GM12878 (cell line): ENCODE data around the gene KIRREL3. TPM values are rescaled to one million over a fixed set of nuclear protein-coding genes. Genes with fewer than 3 reads are reported as not detected.

Experiments
- ATAC-seq: fragments of 200-7000 bp; cut with Tn5 transposase; 3 replicates; pipeline ENCODE4 v1.9.1; 2020; ENCODE audit warnings: mild to moderate bottlenecking, moderate library complexity
- BruUV-seq: library from RNA; stranded (reverse); fragments of 400-500 nt; replicated peaks from 2 replicates; lab custom pipeline; 2021; lab: Mats Ljungman, UMichigan
- CTCF ChIA-PET: fragments of 300-600 bp; sonication (Branson Sonifier 250); formaldehyde crosslinking; extraction: SDS; loops from one replicate; lab custom pipeline; 2021; ENCODE audit warnings: inconsistent platforms; lab: Yijun Ruan, JAX
- POLR2A ChIA-PET: fragments of 350-600 bp; formaldehyde crosslinking; extraction: SDS; loops from one replicate; lab custom pipeline; 2021; ENCODE audit warnings: inconsistent platforms; lab: Charles Lee
- RAD21 ChIA-PET: fragments of 300-600 bp; sonication (Branson Sonifier 250); formaldehyde crosslinking; loops from one replicate; lab custom pipeline; 2023; ENCODE audit warnings: antibody characterized with exemption; ENCODE audit not compliant: unreplicated experiment; lab: Charles Lee
- SMC1A ChIA-PET: fragments of 300-600 bp; sonication (Branson Sonifier 250); formaldehyde crosslinking; loops from one replicate; lab custom pipeline; 2023; ENCODE audit not compliant: unreplicated experiment, uncharacterized antibody; lab: Charles Lee
- DNase-seq: peaks from one replicate; pipeline ENCODE4 v3.0.0-alpha.2; 2011; ENCODE audit warnings: low read depth, low spot score
- FAIRE-seq: peaks from 3 replicates; lab custom pipeline; 2011; peaks lifted over from hg19 to GRCh38; lab: Jason Lieb, UNC
- H2AFZ ChIP-seq: 2 replicates; pipeline ENCODE4 v1.6.0; 2011; ENCODE audit warnings: low read depth, low read length, control low read depth; ENCODE audit not compliant: control insufficient read depth
- H3K27ac ChIP-seq: 2 replicates; pipeline ENCODE4 v1.5.1; 2011; ENCODE audit warnings: control low read depth; ENCODE audit not compliant: control insufficient read depth, insufficient read depth
- H3K27me3 ChIP-seq, 2 experiments: replicated peaks in 1 of 2; 2 replicates each; pipeline versions ENCODE4 v1.6.0 to v1.6.1; 2011; ENCODE audit warnings: low read length in 1 of 2; ENCODE audit not compliant: control insufficient read depth in 2 of 2, insufficient read depth in 2 of 2
- H3K36me3 ChIP-seq, 2 experiments: 2 replicates each; pipeline ENCODE4 v1.5.1; 2011; ENCODE audit warnings: low read length in 1 of 2; ENCODE audit not compliant: control insufficient read depth in 2 of 2, insufficient read depth in 2 of 2
- H3K4me1 ChIP-seq: 2 replicates; pipeline ENCODE4 v1.6.1; 2011; ENCODE audit warnings: mild to moderate bottlenecking, low read length, moderate library complexity, mixed read lengths; ENCODE audit not compliant: control insufficient read depth, insufficient read depth
- H3K4me2 ChIP-seq: 2 replicates; pipeline ENCODE4 v1.6.0; 2011; ENCODE audit warnings: control low read depth; ENCODE audit not compliant: control insufficient read depth, insufficient read depth
- H3K4me3 ChIP-seq: fragments of 200-600 bp; sonication (generic); 2 replicates; pipeline ENCODE4 v1.5.1; 2016
- H3K79me2 ChIP-seq: 2 replicates; pipeline ENCODE4 v1.6.0; 2011; ENCODE audit warnings: low read length; ENCODE audit not compliant: control insufficient read depth, insufficient read depth
- H3K9ac ChIP-seq: 2 replicates; pipeline ENCODE4 v1.8.0; 2011; ENCODE audit warnings: low read length, control low read depth, mixed read lengths; ENCODE audit not compliant: control insufficient read depth, insufficient read depth
- H3K9me3 ChIP-seq: replicated peaks from 3 replicates; pipeline ENCODE4 v1.5.1; 2011; ENCODE audit warnings: mild to moderate bottlenecking, low read length; ENCODE audit not compliant: control insufficient read depth, insufficient read depth
- H4K20me1 ChIP-seq: 2 replicates; pipeline ENCODE4 v1.6.0; 2011; ENCODE audit not compliant: control insufficient read depth, insufficient read depth
- BCL11A ChIP-seq: IDR thresholded peaks from 2 replicates; pipeline ENCODE4 v1.6.1; 2011; ENCODE audit warnings: low read depth, low read length
- CBX5 ChIP-seq: sonication (generic); IDR thresholded peaks from 2 replicates; pipeline ENCODE4 v1.6.1; 2016; ENCODE audit warnings: low read depth, moderate library complexity, mild to moderate bottlenecking, inconsistent platforms
- CHD1 ChIP-seq: IDR thresholded peaks from 2 replicates; pipeline ENCODE4 v1.6.1; 2012; ENCODE audit warnings: low read depth, low read length, improper control_type of control experiment
- CTCF ChIP-seq, 3 experiments: IDR thresholded peaks in 2 of 3; conservative IDR thresholded peaks in 1 of 3; 2 replicates each; pipeline ENCODE4 v1.5.1; 2011; ENCODE audit warnings: low read depth in 3 of 3, low read length in 3 of 3, mild to moderate bottlenecking in 3 of 3, control low read depth in 2 of 3, moderate library complexity in 2 of 3, inconsistent platforms in 1 of 3, mixed read lengths in 1 of 3; ENCODE audit not compliant: control insufficient read depth in 2 of 3, insufficient read depth in 1 of 3; ENCODE audit errors: extremely low read depth in 1 of 3
- E4F1 ChIP-seq: fragments of 450-650 bp; IDR thresholded peaks from 2 replicates; pipeline ENCODE4 v1.6.1; 2018; ENCODE audit warnings: borderline replicate concordance, mild to moderate bottlenecking; ENCODE audit not compliant: partially characterized antibody
- GABPA ChIP-seq: IDR thresholded peaks from 2 replicates; pipeline ENCODE4 v1.6.1; 2014; ENCODE audit warnings: antibody characterized with exemption, low read depth, mild to moderate bottlenecking, inconsistent platforms
- HDAC6 ChIP-seq: fragments of 200-600 bp; sonication (generic); IDR thresholded peaks from one replicate; pipeline ENCODE4 v1.8.0; 2017; ENCODE audit warnings: antibody characterized with exemption; ENCODE audit not compliant: unreplicated experiment
- IRF5 ChIP-seq: fragments of 450-650 bp; IDR thresholded peaks from 2 replicates; pipeline ENCODE4 v1.6.1; 2017; ENCODE audit warnings: borderline replicate concordance
- PKNOX1 ChIP-seq: fragments of 450-650 bp; IDR thresholded peaks from 2 replicates; pipeline ENCODE4 v1.6.1; 2016; ENCODE audit warnings: mild to moderate bottlenecking
- POLR2AphosphoS5 ChIP-seq: IDR thresholded peaks from 2 replicates; pipeline ENCODE4 v1.6.1; 2011; ENCODE audit warnings: mild to moderate bottlenecking, low read length, inconsistent platforms
- RAD51 ChIP-seq: fragments of 450-650 bp; IDR thresholded peaks from 2 replicates; pipeline ENCODE4 v1.6.1; 2016; ENCODE audit warnings: moderate library complexity, mild to moderate bottlenecking, inconsistent platforms
- SKIL ChIP-seq: fragments of 450-650 bp; IDR thresholded peaks from 2 replicates; pipeline ENCODE4 v1.6.1; 2017; ENCODE audit warnings: mild to moderate bottlenecking, low read depth, inconsistent platforms; ENCODE audit not compliant: poor library complexity, severe bottlenecking
- SMARCA5 ChIP-seq: fragments of 450-650 bp; IDR thresholded peaks from 2 replicates; pipeline ENCODE4 v1.6.1; 2017; ENCODE audit warnings: mild to moderate bottlenecking
- WRNIP1 ChIP-seq: IDR thresholded peaks from 2 replicates; pipeline ENCODE4 v1.6.1; 2011; ENCODE audit warnings: low read depth, low read length, improper control_type of control experiment, borderline replicate concordance
- WGBS: methylation state at CpG from one replicate; pipeline ENCODE4 v1.1.6; 2016; ENCODE audit warnings: low lambda C conversion rate; ENCODE audit not compliant: insufficient replicate concordance, insufficient coverage; ENCODE audit errors: missing lambda C conversion rate; 5-methylcytosine and 5-hydroxymethylcytosine counted together
- in situ Hi-C: fragments of 300-500 bp; cut with MboI; formaldehyde crosslinking; loops from 9 replicates; pipeline ENCODE4 v1.14.3; 2018; ENCODE audit warnings: mixed read lengths
- intact Hi-C: fragments of 100-400 bp; cut with micrococcal nuclease; formaldehyde crosslinking; loops from one replicate; pipeline ENCODE4 v1.14.2; 2022; ENCODE audit not compliant: unreplicated experiment
- polyA plus RNA-seq, 11 experiments: library from polyadenylated mRNA; depleted of rRNA in 4 of 11; unstranded in 6 of 11; stranded (reverse) in 5 of 11; fragments of >200 nt; fragmentation: Nextera tagmentation in 4 of 11; fragmentation: Illumina TruSeq in 1 of 11; extraction: Ambion mirVana in 4 of 11; extraction: Trizol in 1 of 11; gene quantifications; 1 replicate in 1 of 11; 2 replicates in 10 of 11; pipeline versions ENCODE4 v1.2.1 to v1.2.3, GENCODE V29; 2011 to 2016; ENCODE audit warnings: inconsistent platforms in 2 of 11, missing spikeins in 2 of 11, low read depth in 1 of 11
- total RNA-seq, 4 experiments: library from RNA; depleted of rRNA in 3 of 4; stranded (reverse); fragments of >200 nt in 3 of 4; fragmentation: Illumina TruSeq in 1 of 4; extraction: Trizol in 1 of 4; gene quantifications; 2 replicates each; pipeline versions ENCODE4 v1.2.1 to v1.2.3, GENCODE V29; 2013 to 2021

Gene KIRREL3
- total and polyA plus RNA-seq, 10 of the 15 experiments (the other 5 are each of a cell fraction or from before 2014, with no cell fraction given): under 0.01 TPM; not detected in 9

- no TSS peak for BruUV-seq
- no peak for FAIRE-seq
- no peak overlapping the region for H3K4me3 ChIP-seq
- no peaks in the 10 kb centered on the region; the same call in 2 of the 3 replicates for H3K9me3 ChIP-seq
- no peak overlapping the region for H2AFZ ChIP-seq
- intact Hi-C loops: no loop called here
- TF ChIP-seq HDAC6 (no peak), BCL11A (no peak), CHD1 (no peak), PKNOX1 (no peak), SMARCA5 (no peak), WRNIP1 (no peak), GABPA (no peak), IRF5 (no peak), E4F1 (no peak), CTCF (IDR thresholded peaks at IDR 0.05 in 2 of 3, conservative IDR thresholded peaks at IDR 0.05 in 1 of 3; ENCODE audit: control insufficient read depth in 2 of 3, extremely low read depth in 1 of 3, insufficient read depth in 1 of 3, low read depth in 3 of 3, low read length in 3 of 3) (no peak), POLR2AphosphoS5 (no peak), RAD51 (no peak), SKIL (no peak), CBX5 (no peak)
- H3K27me3 ChIP-seq: no peaks in the 10 kb centered on the region; a peak in 1 of 4 replicates
- ChIA-PET POLR2A (no interaction called here), CTCF (no interaction called here), RAD21 (no interaction called here), SMC1A (no interaction called here)
- no peak overlapping the region for H3K4me2 ChIP-seq
- no peak overlapping the region for H3K9ac ChIP-seq
- H3K79me2 ChIP-seq: no peaks in the 10 kb centered on the region
- H3K27ac ChIP-seq: no peak overlapping the region
- no peaks in the 10 kb centered on the region for H3K4me1 ChIP-seq
- in situ Hi-C loops: no loop called here
- no peak for ATAC-seq
- no peaks in the 10 kb centered on the region for H4K20me1 ChIP-seq
- WGBS: 44% methylated on average over 6 of the region's 6 CpGs
- H3K36me3 ChIP-seq: no peaks in the 10 kb centered on the region
- DNase-seq: no peak
Measured at GRCh38 chr11:126832387-126832786, 168.2 kb downstream of the KIRREL3 start.
